NCI-H2171 treated with DMSO at 0.1 percent for 48 hours (cell line): ENCODE data around the gene SLC2A4RG.
"Not testable (repeated sequence)": the region's sequence is repeated elsewhere in the genome, so short reads cannot be mapped to it uniquely, and the experiment has no call there.

Source experiments
- DNase-seq: peaks from one replicate; lab custom pipeline; 2025; lab: John Stamatoyannopoulos, UW

SLC2A4RG gene

DNA sequence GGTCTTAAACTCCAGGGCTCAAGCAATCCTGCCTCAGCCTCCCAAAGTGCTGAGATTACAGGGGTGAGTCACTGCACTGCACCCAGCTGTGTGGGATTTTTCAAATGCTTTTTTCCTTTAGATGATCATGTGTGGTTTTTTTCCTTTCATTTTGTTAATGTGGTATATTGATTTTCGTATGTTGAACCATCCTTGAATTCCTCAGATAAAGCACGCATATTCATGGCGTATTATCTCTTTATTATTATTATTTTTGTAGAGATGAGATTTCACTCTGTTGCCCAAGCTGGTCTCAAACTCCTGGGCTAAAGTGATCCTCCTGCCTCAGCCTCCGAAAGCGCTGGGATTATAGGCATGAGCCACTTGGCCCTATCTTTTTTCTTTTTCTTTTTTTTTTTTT is 24.7 kb upstream of the SLC2A4RG start:
- no peak for DNase-seq

DNA sequence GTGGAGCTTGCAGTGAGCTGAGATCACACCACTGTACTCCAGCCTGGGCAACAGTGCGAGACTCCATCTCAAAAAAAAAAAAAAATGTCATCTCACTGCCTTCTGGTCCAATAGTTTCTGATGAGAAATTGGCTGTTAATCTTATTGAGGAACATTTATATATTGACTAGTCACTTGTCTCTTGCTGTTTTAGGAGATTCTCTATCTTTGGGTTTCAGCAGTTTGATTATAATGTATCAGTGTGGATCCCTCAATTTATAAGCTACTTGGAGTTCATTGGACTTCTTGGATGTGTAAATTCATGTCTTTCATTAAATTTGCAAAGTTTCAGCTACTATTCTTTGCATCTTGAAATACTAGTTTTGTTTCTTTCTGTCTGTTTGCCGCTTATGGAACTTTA is 20.6 kb upstream of the SLC2A4RG start:
- no peak for DNase-seq

DNA sequence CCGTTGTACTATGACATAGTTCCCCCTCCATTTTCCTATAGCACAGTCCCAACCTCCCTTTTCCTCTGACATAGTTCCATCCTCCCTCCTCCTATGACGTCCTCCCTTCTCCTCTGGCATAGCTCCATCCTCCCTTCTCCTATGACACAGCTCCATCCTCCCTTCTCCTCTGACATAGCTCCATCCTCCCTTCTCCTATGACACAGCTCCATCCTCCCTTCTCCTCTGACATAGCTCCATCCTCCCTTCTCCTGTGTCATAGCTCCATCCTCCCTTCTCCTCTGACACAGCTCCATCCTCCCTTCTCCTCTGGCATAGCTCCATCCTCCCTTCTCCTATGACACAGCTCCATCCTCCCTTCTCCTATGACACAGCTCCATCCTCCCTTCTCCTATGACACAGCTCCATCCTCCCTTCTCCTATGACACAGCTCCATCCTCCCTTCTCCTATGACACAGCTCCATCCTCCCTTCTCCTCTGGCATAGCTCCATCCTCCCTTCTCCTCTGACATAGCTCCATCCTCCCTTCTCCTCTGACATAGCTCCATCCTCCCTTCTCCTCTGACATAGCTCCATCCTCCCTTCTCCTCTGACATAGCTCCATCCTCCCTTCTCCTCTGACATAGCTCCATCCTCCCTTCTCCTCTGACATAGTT is 16.5 kb upstream of the SLC2A4RG start:
- not testable (repeated sequence) for DNase-seq

DNA sequence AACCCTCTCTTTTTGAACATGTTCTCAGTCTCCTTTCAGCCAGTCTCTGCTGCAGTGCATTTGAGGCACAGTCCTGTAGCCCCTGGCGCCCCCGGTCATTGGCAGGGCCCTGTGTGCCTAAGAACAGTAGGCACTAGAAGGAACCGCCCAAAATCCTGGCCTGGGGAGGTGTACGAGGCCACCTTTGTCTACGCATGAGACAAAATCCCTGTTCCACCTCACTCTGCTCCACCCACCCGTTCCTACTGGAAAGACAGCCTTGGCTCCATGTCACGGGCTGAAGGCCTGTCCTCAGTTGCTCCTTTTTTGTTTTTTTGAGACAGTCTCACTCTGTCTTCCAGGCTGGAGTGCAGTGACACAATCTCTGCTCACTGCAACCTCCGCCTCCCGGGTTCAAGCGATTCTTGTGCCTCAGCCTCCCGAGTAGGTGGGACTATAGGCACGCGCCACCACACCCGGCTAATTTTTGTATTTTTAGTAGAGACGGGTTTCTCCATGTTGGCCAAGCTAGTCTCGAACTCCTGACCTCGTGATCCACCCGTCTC is 9.3 kb upstream of the SLC2A4RG start:
- not testable (repeated sequence) for DNase-seq

DNA sequence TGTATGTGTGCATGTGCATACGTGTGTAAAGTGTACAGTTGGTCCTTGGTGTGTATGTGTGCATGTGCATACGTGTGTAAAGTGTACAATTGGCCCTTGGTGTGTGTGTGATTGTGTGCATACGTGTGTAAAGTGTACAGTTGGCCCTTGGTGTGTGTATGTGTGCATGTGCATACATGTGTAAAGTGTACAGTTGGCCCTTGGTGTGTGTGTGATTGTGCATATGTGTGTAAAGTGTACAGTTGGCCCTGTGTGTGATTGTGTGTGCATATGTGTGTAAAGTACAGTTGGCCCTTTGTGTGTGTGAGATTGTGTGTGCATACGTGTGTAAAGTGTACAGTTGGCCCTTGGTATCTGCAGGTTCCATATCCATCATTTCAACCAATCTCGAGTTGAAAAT is 8.2 kb upstream of the SLC2A4RG start:
- no peak for DNase-seq

DNA sequence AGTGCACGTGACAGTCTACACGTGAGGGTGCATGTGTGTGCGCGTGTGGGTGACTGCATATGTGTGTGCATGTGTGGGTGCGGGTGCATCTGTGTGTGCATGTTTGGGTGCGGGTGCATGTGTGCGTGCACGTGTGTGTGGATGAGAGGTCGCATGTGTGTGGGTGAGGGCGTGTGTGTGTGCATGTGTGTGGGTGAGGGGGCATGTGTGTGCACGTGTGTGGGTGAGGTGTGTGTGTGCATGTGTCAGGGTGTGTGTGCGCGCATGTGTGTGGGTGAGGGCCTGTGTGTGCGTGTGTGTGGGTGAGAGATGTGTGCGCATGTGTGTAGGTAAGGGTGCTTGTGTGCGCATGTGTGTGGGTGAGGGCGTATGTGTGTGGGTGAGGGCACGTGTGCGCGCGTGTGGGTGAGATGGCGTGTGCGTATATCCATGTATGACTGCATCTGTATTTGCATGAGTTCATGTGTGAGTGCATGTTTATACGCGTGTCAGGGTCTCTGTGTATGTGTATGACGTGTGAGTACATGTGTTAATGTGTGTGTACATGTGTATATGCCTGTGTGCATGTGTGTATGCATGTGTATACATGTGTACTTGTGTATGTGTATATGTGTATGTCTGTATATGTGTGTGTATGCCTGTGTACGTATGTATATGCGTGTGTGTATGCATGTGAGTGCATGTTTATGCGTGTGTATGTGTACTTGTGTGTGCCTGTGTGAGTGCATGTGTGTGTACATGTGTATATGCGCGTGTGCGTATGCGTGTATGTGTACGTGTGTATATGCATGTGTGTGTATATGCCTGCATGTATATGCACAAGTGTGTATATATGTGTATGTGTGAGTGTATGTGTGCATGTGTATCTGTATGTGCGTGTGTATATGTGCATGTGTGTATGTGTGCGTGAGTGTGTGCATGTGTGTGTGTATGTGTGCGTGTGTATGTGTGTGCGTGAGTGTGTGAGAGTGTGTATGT is 7.2 kb upstream of the SLC2A4RG start:
- no peak for DNase-seq

DNA sequence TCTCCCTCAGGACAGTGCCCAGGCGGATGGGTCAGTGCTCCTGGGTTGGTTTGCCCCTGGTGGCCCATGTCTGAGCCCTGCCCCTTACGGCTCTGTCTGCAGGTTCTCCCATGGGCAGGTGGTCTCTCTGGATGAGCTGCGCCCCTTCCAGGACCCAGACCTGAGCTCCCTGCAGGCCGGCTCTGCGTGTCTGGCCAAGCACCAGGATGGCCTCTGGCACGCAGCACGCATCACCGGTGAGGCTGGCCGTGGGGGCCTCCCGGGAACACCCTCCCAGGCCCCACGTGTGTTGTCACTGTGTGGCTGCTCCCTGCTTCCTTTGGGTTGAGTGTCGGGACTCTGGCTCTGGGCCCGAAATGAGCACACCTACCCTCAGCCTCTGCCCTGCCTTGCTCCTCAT is 6.5 kb upstream of the SLC2A4RG start:
- DNase-seq, result no peak

DNA sequence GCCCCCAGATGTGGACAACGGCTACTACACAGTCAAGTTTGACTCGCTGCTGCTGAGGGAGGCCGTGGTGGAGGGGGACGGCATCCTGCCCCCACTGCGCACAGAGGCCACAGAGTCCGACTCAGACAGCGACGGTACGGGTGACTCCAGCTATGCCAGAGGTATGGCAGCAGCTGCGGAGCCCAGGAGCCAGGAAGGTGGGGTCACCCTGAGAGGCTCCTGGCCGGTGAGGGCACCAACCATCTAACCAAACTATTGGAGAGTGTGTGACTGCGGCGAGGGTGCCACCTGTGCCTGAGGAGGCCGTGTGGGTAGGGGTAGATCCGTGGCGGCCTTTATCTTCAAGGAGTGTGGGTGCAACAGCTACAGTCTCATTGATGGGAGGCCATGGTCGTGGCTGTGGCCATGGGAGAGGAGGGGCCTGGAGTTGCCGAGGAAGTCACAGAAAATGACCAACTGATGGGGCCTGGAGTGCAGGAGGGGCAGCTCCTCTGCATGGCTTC is 5.9 kb upstream of the SLC2A4RG start:
- DNase-seq, result no peak

DNA sequence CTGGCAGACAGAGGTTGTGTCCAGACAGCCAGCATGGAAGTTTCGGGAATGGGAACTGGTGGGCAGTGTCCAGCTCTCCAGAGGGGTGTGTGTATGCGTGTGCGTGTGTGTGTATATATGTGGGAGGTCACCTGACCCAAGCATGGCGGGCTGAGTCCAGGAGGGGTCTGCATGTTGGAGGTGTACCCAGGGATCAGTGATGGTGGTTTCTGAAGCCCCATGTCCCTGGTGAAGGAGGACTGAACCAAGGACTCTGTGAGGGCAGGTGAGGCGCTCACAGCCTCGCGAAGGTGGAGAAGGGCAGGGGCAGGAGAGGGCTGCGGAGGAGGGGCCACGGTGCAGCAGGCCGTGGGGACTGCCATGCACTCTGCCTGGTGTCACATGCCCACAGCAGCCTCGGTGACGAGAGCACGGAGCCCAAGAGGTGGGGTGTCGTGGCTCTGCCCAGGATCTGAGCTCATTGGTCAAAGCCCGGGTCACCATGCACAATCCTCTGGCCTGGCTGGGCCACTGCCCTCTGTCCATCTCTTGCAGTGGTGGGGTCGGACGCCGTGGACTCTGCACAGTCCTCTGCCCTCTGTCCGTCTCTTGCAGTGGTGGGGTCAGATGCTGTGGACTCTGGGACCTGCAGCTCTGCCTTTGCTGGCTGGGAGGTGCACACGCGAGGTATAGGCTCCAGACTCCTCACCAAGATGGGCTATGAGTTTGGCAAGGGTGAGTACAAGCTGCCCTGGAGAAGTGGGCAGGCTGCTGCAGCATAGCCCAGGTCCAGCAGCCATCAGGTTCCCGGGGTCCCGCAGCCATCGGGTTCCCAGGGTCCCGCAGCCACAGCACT is 5.2 kb upstream of the SLC2A4RG start:
- no peak for DNase-seq

DNA sequence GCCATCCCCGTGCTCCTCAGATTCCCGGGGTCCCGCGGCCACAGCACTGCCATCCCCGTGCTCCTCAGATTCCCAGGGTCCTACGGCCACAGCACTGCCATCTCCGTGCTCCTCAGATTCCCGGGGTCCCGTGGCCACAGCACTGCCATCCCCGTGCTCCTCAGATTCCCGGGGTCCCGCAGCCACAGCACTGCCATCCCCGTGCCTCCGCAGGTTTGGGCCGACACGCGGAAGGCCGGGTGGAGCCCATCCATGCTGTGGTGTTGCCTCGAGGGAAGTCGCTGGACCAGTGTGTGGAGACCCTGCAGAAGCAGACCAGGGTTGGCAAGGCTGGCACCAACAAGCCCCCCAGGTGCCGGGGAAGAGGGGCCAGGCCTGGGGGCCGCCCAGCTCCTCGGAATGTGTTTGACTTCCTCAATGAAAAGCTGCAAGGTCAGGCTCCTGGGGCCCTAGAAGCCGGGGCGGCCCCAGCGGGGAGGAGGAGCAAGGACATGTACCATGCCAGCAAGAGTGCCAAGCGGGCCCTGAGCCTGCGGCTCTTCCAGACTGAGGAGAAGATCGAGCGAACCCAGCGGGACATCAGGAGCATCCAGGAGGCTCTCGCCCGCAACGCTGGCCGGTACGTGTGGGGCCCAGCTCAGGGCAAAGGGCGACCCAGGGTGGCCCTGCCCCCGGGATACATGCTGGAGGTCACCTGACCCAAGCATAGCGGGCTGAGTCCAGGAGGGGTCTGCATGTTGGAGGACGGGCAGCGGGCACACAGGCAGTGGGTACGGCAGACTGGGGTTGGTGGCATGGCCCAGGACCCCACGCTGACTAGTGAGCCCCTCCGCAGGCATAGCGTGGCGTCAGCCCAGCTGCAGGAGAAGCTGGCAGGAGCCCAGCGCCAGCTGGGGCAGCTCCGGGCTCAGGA is 4.4 kb upstream of the SLC2A4RG start:
- no peak for DNase-seq

DNA sequence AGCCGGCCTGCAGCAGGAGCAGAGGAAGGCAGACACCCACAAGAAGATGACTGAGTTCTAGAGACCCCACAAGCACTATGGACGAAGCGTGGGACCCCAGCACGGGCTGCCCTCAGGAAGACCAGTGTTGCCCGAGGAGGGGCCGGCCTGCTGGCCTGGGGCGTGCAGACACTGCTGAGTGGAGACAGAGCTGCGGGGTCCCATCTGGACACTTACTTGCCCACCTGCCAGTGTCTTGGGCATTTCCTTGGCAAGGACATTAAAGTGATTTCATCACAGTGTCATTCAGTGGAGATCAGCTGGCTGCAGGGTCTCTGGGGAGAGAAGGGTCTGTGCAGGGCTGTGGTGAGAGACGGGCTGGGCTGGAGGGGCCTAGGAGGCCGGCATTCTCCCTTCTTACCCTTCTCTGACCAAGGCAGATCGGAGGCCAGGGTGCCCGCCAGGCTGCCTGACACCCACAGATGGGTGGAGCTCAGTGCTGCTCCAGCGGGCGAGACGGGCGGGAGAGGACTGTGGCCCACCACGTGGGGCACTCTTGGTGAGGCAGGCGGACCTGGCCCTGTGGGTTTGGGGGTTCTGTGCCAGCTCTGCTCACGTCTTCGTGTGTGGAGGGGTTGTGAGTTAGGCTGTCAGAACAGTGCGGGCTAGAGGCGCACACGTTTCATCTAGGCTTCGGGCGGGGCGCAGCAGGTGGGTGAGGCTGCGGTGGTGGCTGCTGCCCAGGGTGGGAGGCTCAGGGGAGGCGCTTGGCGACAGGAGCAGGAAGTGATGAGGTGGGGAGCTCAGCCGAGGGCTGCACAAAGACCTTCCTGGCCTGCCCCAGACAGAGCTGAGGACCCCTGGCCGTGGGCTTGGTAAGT is 3.5 kb upstream of the SLC2A4RG start, which contains the start of gene LIME1:
Gene LIME1, plus strand, starts transcription at position 806 of the 860 bp plus-strand sequence. CDS start 886 bp downstream, outside the sequence.
- DNase-seq, result no peak

DNA sequence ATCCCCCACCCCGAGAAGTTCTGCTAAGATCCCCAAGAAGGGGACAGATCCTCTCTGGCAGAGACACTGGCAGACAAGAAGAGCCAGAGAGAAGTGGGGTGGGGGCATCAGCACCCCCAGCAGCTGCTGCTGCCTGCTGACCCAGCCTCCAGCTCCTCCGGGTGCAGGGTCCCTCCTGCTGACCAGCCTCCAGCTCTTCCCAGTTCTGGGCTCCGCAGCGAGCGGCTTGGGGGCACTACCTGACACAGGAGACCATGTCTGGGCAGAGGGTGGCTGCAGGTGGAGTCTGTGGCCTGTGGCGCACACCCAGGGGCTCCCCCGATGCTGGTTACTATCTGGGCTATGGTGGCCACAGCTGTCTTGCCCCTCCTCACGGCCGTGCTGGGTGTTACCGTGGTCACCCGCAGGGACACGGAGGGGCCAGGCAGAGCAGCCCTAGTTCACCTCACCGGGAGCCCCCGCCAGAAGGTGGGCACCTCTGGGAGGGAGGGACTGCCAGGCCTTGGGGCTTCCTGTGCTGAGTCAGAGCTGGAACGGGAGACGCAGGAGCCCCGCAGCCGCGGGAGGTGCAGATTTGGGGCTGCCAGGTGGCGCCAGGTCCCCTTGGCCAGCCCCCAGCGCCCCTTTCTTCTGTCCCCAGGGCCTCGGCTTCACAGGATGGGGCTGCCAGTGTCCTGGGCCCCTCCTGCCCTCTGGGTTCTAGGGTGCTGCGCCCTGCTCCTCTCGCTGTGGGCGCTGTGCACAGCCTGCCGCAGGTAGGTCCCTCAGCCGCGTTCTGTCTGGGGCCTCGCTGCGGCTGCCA is 2.5 kb upstream of the SLC2A4RG start:
- peak; percentile 70 for DNase-seq

DNA sequence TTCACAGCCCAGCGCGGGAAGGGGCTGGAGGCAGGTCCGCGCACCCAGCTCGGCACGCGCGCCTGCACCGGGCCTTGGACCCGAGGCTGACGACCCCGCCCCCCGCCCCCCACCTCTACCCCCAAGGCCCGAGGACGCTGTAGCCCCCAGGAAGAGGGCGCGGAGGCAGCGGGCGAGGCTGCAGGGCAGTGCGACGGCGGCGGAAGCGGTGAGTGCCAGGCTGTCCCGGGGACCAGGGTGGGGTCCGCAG is 2.0 kb upstream of the SLC2A4RG start:
- no peak for DNase-seq

DNA sequence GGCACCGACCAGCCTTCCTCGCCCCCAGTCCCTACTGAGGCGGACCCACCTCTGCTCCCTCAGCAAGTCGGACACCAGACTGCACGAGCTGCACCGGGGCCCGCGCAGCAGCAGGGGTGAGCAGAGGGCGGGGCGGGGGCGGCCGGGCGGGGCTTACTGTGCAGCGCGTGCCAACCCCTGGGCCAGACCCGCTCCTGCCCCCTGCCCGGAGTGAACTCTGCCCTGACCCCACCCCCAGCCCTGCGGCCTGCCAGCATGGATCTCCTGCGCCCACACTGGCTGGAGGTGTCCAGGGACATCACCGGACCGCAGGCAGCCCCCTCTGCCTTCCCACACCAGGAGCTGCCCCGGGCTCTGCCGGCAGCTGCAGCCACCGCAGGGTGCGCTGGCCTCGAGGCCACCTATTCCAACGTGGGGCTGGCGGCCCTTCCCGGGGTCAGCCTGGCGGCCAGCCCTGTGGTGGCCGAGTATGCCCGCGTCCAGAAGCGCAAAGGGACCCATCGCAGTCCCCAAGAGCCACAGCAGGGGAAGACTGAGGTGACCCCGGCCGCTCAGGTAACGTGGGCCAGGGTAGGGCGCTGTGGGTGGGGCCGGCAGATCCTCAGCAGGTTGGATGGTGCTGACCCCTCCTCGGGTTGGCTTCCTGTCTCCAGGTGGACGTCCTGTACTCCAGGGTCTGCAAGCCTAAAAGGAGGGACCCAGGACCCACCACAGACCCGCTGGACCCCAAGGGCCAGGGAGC is 1.5 kb upstream of the SLC2A4RG start:
- peak; percentile 40 for DNase-seq

DNA sequence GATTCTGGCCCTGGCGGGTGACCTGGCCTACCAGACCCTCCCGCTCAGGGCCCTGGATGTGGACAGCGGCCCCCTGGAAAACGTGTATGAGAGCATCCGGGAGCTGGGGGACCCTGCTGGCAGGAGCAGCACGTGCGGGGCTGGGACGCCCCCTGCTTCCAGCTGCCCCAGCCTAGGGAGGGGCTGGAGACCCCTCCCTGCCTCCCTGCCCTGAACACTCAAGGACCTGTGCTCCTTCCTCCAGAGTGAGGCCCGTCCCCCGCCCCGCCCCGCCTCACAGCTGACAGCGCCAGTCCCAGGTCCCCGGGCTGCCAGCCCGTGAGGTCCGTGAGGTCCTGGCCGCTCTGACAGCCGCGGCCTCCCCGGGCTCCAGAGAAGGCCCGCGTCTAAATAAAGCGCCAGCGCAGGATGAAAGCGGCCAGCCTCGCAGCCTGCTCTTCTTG is 868 bp upstream of the SLC2A4RG start:
- DNase-seq, result peak; percentile 50

DNA sequence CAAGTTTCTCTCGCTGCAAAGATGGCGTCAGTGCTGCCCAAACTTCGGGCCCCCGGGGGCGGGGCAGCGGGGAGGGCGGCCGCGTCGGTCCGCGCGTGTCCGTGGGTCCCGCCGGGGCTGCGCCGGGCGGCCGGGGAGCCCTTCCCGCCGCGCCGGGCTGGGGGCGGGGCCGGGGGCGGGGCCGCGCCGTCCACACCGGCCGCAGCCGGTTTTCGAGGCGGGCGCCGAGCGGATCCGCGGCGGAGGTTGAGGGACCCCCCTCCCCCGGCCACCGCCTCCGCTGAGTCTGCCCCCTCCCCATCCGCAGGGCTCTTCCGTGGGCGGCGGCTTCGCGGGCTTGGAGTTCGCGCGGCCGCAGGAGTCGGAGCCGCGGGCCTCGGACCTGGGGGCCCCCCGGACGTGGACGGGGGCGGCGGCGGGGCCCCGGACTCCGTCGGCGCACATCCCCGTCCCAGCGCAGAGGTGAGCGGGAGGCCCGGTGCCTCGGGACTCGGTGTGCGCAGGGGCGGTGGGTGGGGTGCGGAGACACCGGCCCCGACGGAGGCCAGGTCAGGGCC is 572 bp downstream of the SLC2A4RG start:
- DNase-seq, result peak; percentile 23

DNA sequence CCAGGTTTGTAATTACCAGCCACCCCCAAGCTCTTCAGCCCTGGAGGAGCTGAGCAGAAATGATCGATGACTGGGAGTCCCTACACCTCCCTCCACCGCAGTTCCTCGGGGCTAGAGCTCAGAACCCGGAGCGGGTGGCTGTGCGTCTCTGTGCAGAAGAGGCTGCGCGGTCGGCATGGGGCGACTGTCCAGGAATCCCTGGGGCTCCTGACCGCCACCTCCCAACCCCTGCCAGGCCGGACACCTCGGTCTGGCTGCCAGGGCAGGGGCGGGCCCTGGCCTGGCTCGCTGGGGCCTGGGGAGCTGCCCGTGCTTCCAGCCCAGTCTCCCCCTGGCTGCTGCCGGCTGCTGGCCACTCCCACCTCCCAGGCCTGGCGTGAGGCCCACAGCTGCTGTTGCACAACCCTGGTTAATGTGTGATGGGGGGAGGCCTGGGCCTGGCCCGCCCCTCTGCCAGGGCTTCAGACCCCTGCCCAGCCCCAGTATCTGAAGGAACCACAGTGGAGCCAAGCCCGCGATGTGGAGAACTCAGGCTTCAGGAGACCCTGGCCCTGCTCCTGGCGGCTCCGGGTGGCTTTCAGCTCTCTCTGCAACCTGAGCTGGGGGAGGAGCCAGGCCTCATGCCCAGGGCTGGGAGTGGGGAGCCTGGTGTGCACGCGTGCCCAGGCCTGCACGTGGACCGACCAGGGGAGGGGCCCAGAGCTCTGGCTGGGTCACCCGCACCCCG is 1.2 kb downstream of the SLC2A4RG start:
- DNase-seq, result peak; percentile 83

DNA sequence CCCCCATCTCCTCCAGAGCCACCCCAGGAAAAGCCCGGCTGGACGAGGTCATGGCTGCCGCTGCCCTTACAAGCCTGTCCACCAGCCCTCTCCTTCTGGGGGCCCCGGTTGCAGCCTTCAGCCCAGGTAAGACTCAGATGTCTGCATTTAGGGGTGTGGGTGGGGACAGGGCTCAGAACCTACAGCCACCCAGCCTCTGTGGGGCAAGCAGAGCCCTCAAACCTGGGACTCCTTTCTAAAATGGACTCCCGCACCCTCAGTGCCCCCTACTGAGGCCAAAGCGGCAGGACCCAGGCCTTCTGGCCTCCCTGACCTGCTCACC is 1.7 kb downstream of the SLC2A4RG start:
- DNase-seq, result no peak
